GM21737 (cell line): ENCODE measurements around the gene TADA2B.

Source experiments
- ATAC-seq: cut with Tn5 transposase; IDR thresholded peaks from one replicate; pipeline ENCODE4 v1.9.1; 2021; ENCODE audit warnings: mild to moderate bottlenecking, moderate library complexity; ENCODE audit not compliant: unreplicated experiment

TADA2B gene

GRCh38 chr4:7017446-7018048 is 25.6 kb upstream of the TADA2B start:
- no peak for ATAC-seq

GRCh38 chr4:7018281-7018680 is 24.9 kb upstream of the TADA2B start:
- no peak for ATAC-seq

GRCh38 chr4:7019367-7019766 is 23.8 kb upstream of the TADA2B start:
- no peak for ATAC-seq

- ATAC-seq: no peak
These were observed 22.9 kb upstream of the TADA2B start for GRCh38 chr4:7020290-7020689.

- no peak for ATAC-seq
These were observed 22.3 kb upstream of the TADA2B start for GRCh38 chr4:7020856-7021255.

- no peak for ATAC-seq
These were observed 21.8 kb upstream of the TADA2B start for GRCh38 chr4:7021355-7021754.

GRCh38 chr4:7021930-7022664 is 21.1 kb upstream of the TADA2B start:
- ATAC-seq: no peak

- no peak for ATAC-seq
These were observed 19.7 kb upstream of the TADA2B start for GRCh38 chr4:7023486-7023885.

GRCh38 chr4:7023901-7024300 is 19.3 kb upstream of the TADA2B start:
- ATAC-seq: no peak

- ATAC-seq: no peak
These were observed 18.8 kb upstream of the TADA2B start for GRCh38 chr4:7024336-7024890.

GRCh38 chr4:7025040-7025602 is 18.1 kb upstream of the TADA2B start:
- ATAC-seq: no peak

- no peak for ATAC-seq
These were observed 17.1 kb upstream of the TADA2B start for GRCh38 chr4:7026107-7026506.

- ATAC-seq: no peak
These were observed 15.9 kb upstream of the TADA2B start for GRCh38 chr4:7027284-7027683.

GRCh38 chr4:7027913-7028312 is 15.3 kb upstream of the TADA2B start:
- no peak for ATAC-seq

GRCh38 chr4:7029212-7029611 is 14.0 kb upstream of the TADA2B start:
- no peak for ATAC-seq

- no peak for ATAC-seq
These were observed 13.3 kb upstream of the TADA2B start for GRCh38 chr4:7029921-7030320.

- ATAC-seq: no peak
These were observed 12.3 kb upstream of the TADA2B start for GRCh38 chr4:7030856-7031255.

GRCh38 chr4:7031558-7032449 is 11.4 kb upstream of the TADA2B start:
- no peak for ATAC-seq

- no peak for ATAC-seq
These were observed 10.6 kb upstream of the TADA2B start for GRCh38 chr4:7032596-7032995.

- no peak for ATAC-seq
These were observed 8.7 kb upstream of the TADA2B start for GRCh38 chr4:7034262-7035081.
